NCI-H774 (cell line): ENCODE measurements around the gene RAPGEF5.

ENCODE experiments used
- DNase-seq: peaks from one replicate; lab custom pipeline; 2025; lab: John Stamatoyannopoulos, UW

Gene RAPGEF5

DNA sequence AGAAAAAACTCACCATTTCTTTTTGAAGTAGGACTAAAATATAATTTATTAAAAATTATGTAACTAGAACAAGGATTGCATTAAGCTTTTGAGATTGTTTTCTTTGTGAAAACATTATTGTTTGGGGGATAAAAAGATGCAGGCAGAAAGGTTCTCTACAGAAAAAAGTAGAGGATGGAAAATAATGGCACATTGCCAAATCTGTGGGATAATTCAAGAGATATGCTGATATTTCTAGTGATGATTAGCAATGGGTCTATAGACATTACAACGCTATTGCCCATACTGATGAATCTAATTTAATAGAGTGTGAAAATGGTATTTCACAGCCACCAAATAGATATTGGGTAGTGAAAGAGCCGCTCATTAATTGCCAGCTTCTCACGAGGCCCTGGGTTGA lies 204.3 kb downstream of the RAPGEF5 start:
- no peak for DNase-seq

DNA sequence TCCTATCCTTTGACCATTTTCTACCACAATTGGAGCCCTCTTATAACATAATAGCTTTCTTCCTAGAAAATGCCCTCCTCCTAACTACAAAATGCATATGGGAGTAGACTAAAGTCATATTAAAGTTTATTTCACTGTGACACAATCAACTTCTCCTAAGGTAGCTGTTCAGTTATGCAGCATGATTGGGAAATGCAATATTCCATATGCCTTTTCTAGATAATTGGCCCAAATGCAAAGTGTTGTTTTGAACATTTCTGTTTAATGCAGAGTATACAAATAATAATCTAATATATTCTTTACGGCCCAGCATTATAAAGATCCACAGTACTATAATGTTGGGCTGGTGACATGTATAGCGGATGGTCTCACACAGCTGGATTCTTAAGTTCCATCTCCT lies 205.1 kb downstream of the RAPGEF5 start:
- no peak for DNase-seq

DNA sequence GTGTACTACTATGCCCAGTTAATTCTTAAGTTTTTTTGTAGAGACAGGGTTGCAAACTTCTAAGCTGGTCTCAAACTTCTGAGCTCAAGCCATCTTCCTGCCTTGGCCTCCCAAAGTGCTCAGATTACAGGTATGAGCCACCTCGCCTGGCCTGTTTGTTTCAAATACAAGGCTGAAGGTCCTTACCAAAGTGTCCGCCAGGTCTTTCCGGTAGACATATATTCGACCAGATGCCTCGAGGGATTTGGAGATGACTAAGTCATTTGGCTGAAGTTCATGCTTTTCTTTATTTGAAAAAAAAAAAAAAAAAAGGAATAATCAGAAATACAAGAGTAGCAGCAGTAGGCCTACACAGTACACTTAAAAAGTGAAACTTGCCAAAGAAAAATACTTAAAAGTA lies 206.7 kb downstream of the RAPGEF5 start:
- DNase-seq, result no peak

DNA sequence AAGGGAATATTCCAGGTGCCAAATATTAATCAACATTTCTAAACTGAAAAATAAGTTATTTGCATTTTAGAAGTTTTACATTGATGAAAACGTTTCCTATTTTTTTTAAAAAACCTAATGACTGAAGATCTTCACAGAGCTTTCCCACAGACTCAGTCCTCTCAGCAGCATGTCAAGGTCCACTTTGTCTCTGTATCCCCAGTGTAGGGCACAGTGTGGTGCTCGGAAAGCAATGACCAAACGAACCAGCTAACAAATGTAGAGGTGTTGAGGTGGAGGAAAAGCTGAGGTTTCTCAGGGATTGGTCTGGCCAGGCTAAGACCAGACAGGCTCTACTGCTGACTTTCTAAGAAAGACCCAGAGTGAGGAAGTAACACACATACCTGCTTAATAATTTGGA lies 209.1 kb downstream of the RAPGEF5 start:
- DNase-seq, result no peak

DNA sequence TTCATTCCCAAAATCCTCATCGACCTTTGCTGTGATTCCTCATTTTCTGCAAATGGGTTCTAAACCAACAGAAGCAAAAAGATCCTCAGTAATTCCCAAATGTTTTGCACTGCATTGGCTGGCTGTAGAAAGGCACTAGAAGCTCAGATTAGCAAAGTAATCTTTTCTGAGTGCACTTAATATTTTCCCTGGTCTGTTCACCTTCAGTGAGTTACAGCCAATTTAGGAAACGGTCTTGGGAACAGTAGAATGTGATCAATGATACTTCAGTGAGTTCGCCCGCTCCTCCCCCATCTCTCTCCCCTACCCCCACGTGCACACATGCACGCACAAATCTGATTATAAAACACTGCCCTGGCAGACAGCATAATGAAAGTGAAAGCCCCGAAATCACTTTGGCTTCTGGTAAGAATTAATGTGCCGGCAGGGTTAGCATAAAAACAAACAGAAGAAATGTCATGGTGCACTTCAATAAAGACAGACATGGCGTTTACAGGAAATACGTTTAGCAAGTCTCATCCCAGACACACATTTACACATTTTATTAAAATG lies 209.9 kb downstream of the RAPGEF5 start:
- no peak for DNase-seq

DNA sequence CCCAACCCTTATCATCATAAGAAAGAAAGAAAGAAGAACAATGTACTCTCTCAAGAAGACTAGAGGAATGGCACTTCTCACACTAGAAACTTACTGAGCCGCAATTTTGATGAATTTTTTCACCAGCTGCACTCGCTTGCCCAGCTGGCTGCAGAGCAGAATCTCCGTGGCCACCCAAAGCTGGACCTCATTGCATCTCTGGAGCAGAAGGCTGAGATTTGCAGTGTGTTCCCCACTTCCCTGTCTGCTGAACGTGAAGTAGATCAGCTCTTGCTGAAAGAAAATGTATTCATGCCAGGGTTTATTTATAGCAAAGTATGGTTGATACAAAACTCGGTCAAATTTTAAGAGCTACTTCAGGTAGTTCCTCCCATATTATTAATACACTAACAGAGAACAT lies 212.0 kb downstream of the RAPGEF5 start:
- no peak for DNase-seq

DNA sequence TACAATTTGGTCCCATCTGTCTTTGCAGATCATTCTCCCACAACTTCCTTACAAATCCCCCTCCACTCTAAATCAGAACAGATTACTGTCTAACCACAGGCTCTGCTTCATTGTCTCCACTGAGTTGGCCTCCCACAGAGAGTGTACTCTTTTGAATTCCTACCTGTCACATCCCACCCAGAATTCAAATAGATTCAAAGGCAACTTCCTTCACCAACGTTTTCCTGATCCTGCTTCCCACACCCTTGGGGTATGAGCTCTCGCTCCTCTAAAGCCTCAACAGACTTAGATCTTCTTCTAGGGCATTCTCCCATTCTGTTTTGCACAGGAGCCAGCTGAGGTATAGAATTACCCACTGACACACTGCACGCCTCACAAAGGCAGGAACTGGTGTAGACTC lies 213.5 kb downstream of the RAPGEF5 start:
- DNase-seq, result no peak

DNA sequence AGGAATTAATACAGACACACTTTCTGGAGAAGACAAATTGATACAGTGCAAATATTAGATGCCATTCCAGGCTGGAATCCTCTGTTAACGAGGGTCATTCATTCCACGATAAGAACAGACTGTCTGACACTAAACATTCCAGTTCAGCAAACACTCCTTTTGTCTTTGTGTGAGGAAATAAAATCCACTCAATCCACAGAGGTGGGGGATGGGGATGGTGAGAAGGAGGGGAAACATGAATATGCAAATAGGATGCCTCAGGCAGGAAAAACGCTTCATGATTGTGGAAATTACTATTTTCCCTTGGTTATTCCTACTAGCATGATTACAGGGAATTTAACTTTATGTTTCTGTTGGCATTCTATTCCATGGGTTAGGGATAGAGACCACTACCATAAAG lies 214.4 kb downstream of the RAPGEF5 start:
- peak; percentile 10 for DNase-seq

DNA sequence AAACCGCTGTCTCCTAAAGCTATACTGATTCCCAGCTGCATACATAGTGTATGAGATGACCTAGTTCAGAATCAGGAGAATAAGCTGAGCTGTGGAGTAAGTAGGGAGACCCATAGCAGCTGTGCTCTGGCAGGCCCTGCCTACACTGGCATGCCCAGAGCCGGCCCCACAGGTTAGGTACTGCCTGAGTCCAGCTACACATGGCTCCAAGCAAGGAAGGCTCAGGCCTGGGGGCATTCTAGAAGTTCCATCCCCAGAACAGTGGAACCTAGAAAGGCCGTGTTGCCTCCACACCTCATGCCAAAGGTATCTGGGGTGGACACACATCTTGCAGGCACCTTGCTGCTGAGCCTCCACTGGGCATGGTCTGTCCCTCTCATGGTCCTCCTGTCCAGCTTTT lies 215.6 kb downstream of the RAPGEF5 start:
- DNase-seq, result no peak

DNA sequence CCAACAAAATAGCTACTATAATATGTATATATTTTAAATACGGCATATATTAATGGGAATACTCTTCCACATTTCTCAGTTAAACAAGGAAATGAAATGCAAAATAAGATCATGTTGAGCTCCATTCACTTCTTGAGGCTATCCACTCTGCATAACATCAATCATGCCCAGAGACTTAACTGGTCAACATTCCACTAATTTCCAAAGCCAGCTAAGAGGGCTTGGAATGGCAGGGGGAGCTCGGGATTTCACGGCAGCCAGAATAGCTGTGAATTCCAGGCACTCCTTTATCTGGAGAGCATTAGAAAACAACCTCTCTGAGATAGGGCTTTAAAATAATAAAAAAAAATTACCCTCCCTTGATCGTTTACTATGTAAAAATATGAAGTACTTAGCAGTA lies 216.4 kb downstream of the RAPGEF5 start:
- no peak for DNase-seq

DNA sequence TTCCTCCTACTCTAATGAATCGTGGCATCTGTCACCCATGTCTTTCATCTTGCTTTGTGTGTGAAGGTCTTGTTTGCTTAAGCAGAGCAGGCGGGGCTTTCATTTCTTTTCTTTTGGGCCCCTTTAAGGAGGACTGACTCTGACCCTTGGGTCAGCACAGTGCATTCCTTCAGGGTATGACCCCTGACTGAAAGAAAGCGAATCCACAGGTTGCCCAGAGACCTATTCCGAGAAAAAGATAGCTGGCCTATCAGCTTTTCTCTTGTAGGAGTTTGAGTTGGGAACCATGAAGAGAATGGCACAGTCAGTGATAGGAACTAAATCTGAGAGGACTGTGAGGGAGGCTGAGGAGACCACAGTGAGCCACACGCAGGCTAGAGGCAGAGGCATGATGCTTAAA lies 218.1 kb downstream of the RAPGEF5 start:
- DNase-seq, result no peak

DNA sequence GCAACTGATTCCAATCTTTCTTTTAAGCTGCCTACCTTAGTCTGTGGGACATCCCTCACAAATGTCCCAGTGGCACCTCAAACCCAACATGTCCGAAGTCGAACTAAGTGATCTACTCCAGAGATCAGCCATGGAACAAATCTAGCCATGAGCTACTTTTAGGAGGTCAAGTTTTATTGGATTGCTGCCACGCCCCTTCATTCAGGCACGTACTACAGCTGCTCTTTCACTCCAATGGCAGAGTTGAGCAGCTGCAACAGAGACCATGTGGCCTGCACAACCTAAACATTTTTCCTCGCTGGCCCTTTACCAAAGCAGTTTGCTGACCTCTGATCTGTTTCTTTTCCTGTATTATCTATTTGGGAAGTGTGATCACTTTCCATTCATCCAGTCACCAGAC lies 218.8 kb downstream of the RAPGEF5 start:
- DNase-seq, result no peak

DNA sequence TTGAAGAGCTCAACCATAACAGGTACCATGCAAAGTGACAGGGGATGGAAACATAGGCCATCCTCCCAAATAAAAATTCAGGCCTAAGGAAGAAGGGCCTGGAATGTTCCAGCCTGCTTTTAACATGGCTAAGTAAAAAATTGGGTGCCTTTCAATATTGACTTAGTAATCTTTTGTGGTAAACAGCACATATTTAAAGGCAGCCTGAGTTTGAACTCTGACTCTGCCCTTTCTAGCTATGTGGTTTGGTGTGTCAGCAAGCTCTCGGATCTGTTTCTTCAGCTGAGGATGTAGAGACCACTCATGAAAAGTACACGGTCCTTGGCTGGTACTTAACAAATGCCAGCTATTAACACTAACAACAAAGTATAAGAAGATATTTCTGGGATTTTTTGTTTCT lies 219.5 kb downstream of the RAPGEF5 start:
- no peak for DNase-seq

DNA sequence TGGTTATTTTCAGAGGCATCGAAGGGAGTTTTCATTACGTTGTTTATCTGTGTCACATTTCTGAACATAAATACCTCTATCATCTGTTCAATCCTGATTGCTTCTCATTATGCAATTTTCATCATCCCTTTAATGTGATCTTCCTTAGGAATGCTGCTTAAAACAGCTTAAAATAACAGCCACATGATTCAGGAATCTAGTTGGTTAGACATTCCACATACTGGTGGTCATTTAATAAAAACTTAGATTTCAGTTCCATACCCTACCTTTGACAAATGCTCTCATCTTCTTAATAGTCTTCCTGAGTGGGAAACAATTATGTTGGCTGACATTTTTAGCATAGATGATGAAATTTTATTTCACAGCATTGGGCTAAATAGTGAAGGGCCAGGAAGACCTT lies 219.9 kb downstream of the RAPGEF5 start:
- no peak for DNase-seq

DNA sequence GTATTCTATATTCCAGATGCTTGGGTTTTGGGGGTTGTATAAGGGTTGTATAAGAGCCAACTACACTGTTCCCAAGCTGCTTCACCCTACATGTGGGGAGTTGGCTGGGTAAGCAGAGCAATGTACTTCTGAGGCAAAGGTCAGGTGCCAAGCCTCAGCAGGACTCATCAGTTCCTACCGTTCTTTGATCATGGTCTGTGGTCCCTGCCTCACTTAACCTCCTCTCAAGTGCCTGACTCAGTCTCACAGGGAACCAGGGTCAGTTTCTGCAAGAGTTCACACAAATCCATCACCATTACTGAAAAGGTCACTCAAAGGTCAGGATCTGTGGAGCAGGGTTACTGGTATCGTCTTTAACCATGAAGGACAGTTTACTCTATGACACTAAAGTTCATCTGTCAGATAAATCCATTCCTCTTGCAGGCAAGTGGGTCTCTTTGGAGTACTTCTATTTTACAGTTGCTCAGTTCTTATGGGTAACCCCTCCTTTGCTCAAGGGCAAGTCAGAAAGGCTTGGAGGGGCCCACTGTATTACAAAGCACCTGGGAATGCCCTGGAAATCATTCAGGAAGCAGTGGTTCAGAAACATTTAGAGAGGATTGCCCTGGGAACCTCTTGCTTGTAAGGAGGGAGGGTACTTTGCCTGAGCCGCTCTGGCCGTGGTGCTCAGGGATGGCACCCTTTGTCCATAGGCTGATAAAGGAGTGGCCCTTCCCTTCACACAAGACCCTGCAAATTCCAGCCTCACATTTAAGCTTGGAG lies 227.0 kb downstream of the RAPGEF5 start:
- no peak for DNase-seq

DNA sequence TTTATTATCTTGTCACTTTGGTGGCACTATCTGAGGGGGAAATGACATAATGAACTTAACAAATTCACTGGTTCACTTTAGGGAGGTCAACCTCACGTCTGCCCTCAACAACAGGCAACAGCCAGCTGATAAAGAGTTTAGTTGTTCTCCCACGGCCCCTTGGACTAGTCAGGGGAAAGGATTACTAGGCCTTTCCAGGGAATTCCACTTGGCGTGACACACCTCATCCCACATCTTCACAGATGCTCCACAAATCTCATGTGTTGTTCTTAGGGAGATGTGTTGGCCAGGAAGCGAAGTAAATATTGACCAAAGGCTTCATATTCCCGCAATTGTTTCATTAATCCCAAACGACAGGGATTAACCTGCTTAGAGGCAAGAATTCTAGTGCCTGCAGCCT lies 227.8 kb downstream of the RAPGEF5 start:
- no peak for DNase-seq

DNA sequence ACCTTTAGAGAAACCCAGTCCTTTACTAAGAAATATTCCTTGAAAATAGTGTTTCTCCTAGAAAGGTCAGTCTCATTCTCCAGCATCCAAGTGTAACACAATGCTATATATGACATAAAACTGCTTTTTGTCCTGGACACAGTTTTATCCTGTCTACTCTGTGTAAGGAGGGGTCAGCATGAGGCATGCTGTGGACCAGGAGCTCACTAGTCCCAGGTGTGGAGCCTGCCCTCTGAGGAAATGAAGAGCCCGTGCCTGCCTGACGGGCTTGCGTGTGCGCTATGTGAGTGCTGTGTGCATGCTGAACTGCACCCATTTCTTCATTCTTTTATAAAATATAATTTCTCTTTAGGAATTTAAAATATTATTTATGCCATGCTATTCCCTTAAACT lies 228.4 kb downstream of the RAPGEF5 start:
- DNase-seq, result no peak

DNA sequence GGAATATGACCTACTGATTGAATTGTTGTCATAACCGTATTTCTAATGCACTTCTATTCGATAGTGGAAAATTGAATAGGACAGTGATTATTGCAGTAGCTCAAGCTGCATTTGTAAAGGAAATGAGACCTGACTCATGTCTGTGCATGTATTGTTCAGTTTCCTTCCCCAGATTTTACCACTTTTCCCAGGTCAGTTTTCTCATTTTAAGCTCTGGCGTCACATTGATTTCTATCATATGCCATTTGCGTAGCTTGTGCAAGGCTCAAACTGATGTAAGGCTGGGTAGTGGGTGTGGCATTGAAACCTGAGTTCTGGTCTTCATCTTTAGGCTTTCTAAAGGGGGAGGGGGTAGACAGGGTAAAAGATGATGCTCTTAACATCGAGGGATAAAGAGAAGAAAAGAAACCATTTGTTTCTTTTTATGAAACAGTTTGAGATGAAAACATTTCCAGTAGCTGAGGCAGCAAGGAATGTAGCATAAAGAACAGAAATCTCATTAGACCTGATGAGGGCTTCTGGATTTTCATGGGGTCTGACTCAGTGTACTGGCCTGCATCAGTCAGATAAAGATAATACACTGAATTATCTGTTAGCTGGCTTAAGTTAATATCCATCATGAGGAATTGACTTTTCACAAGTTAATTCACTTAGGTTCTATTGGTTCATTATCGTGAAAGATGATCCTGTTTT lies 229.0 kb downstream of the RAPGEF5 start:
- DNase-seq, result no peak

DNA sequence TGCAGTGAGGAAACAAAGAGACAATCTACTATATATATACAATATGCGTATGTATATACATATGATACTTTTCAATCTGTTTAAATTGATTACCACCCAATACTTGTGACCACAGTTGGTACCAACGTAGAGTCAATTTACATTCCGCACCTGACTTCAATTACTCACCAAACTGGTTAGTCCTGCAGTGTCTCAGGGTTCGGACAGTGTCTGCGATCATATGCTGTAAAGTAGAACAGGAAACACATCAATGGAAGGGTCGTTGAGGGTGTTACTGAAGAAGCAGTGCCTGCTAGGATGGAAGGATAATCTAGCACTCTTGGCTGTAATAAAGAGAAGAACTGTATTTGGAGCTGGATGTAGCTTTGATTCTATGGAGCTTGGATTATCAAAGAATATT lies 231.5 kb downstream of the RAPGEF5 start:
- DNase-seq, result no peak

DNA sequence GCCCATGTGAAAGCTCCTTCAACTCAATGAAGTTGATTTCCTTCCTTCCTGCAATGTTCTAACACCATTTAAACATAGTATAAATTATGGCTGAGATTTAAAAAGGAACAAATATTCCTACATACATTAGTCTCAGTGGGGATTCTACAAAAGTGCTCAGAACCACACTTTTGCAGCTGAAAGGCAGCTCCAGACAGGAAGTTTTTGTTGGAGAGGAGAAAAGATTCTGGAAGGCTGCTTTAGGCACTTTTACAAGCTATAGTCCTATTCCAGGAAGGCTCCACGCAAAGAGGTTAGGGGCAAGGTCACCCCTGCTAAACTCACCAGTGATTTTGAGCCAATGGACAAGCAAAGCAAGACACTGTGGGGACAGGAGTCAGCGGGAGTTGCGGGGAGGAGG lies 232.0 kb downstream of the RAPGEF5 start:
- DNase-seq, result no peak

DNA sequence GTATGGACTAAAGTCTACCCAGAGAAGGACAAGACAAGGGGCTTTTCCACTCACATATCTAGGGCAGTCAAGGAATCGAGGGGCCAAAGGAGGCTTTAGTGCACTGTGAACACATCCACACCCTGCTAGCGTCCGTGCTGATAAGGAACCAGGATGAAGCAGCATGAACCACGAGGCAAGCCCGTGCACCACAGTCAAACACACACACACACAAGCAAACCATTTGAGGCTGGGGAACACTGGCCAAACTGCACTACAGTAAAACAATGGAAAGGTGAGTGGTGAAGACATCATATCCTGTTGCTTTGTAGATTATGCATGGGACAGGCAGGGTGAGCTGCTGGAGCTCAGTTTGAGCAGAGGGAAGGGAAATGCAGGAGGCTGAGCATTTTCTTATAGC lies 233.8 kb downstream of the RAPGEF5 start:
- no peak for DNase-seq

DNA sequence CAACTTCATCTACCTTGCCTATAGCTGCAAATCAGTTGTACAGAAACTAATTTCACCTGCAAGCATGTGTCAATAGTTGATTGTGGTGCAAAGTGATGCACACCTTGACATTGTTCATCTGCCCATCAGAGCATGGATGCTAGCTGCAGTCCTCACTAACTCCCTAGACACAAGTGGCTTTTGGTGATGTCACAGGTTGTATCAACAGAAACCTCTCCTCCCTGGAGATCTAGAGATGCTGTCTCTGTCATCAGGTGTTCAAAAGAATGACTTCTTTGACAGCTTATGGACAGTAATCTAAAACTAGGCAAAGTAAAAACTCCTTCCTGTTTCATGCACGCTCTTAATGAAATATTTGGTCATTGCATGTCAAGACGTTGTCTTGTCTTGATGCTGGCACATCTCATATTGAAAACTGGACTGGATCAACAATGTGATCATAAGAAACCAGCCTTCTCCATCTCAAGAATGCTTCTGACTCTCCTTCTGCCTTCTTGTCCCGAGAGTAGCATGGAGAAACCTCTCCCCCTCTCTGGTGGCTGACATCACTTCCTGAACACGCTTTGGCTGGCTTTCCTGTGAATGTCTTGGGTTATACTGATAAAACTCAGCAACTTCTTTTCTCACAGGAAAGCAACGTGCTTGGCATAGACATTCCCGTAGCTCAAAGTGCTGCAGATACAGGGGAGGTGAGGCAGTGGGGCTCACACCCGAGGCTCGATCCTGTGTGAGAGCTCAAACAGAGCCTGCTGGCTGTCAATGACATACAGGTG lies 235.1 kb downstream of the RAPGEF5 start:
- DNase-seq, result no peak
